Measurements from ENCODE around the gene TNS3.

TNS3 gene

GRCh38 chr7:47421456-47421855 lies 160.5 kb downstream of the TNS3 start:
- no peak overlapping the region for H3K9ac ChIP-seq (ENCODE audit: low read length)

GRCh38 chr7:47420122-47420780 lies 161.7 kb downstream of the TNS3 start:
- Histone ChIP-seq H3K18ac (ENCODE audit: low read depth in 1 of 2, low read length in 2 of 2) (no peak overlapping the region), H3K4me2 (ENCODE audit: low read length, poor library complexity, severe bottlenecking) (no peak overlapping the region), H3K9ac (ENCODE audit: low read length) (no peak overlapping the region), H2BK15ac (ENCODE audit: low read depth, poor library complexity, severe bottlenecking) (no peak overlapping the region), H3K4me1 (ENCODE audit: control insufficient read depth, insufficient read depth, low read depth, low read length) (peaks cover 20% of the 10 kb centered on the region), H3K14ac (ENCODE audit: low read length in 2 of 2) (peak overlapping the region in 1 of 2 experiments; percentile 68), H2BK12ac (ENCODE audit: low read length in 2 of 2) (no peak overlapping the region), H2AK5ac (ENCODE audit: low read length, severe bottlenecking) (no peak overlapping the region), H2BK120ac (ENCODE audit: low read depth, low read length) (no peak overlapping the region), H3K79me1 (replicated peaks; ENCODE audit: low read length, poor library complexity, severe bottlenecking) (peaks cover 29% of the 10 kb centered on the region), H2BK5ac (ENCODE audit: low read depth, low read length, poor library complexity, severe bottlenecking) (no peak overlapping the region), H4K8ac (ENCODE audit: low read length) (peak overlapping the region; percentile 80), H3K27me3 (ENCODE audit: control insufficient read depth in 1 of 2, insufficient read depth in 1 of 2, low read length in 2 of 2) (peaks cover 0 to 18% of the 10 kb centered on the region in 2 experiments), H3K4ac (ENCODE audit: low read depth in 1 of 2, low read length in 2 of 2) (peak overlapping the region in 1 of 2 experiments; percentile 28), H3K36me3 (ENCODE audit: control insufficient read depth in 1 of 2, insufficient read depth in 2 of 2, low read depth in 1 of 2, low read length in 2 of 2) (peaks cover 0 to 69% of the 10 kb centered on the region in 2 experiments), H3K9me3 (ENCODE audit: control insufficient read depth, low read length) (peaks cover 4% of the 10 kb centered on the region), H3K23ac (ENCODE audit: low read length in 2 of 2) (no peak overlapping the region), H3K4me3 (ENCODE audit: insufficient read depth in 1 of 2, low read depth in 1 of 2, low read length in 2 of 2) (no peak overlapping the region), H2AFZ (ENCODE audit: low read depth, low read length) (no peak overlapping the region), H3K27ac (ENCODE audit: low read length, poor library complexity, severe bottlenecking) (no peak overlapping the region), H4K91ac (ENCODE audit: low read length) (no peak overlapping the region)
- WGBS, result 98% methylated on average over 11 of the region's 11 CpGs
- DNase-seq, result no peak

More at GRCh38 chr7:47421456-47421855, 160.5 kb downstream of the TNS3 start:
- no peak for DNase-seq
- H3K4me2 ChIP-seq (ENCODE audit: low read length, poor library complexity, severe bottlenecking), result no peak overlapping the region
- H3K4ac ChIP-seq (ENCODE audit: low read depth in 1 of 2, low read length in 2 of 2), result no peak overlapping the region
- no peak overlapping the region for H4K91ac ChIP-seq (ENCODE audit: low read length)
- no peak overlapping the region for H3K27ac ChIP-seq (ENCODE audit: low read length, poor library complexity, severe bottlenecking)
- no peak overlapping the region for H2AFZ ChIP-seq (ENCODE audit: low read depth, low read length)
- H3K9me3 ChIP-seq (ENCODE audit: control insufficient read depth, low read length), result peaks cover 4% of the 10 kb centered on the region
- H2BK5ac ChIP-seq (ENCODE audit: low read depth, low read length, poor library complexity, severe bottlenecking), result no peak overlapping the region
- H2BK15ac ChIP-seq (ENCODE audit: low read depth, poor library complexity, severe bottlenecking), result no peak overlapping the region
- H3K18ac ChIP-seq (ENCODE audit: low read depth in 1 of 2, low read length in 2 of 2), result no peak overlapping the region
- no peak overlapping the region for H2BK120ac ChIP-seq (ENCODE audit: low read depth, low read length)
- H3K23ac ChIP-seq (ENCODE audit: low read length in 2 of 2), result no peak overlapping the region
- H3K4me1 ChIP-seq (ENCODE audit: control insufficient read depth, insufficient read depth, low read depth, low read length), result peaks cover 16% of the 10 kb centered on the region
- H2AK5ac ChIP-seq (ENCODE audit: low read length, severe bottlenecking), result no peak overlapping the region
- no peak overlapping the region for H3K14ac ChIP-seq (ENCODE audit: low read length in 2 of 2)
- WGBS, result 100% methylated on average over 4 of the region's 4 CpGs
- H4K8ac ChIP-seq (ENCODE audit: low read length), result no peak overlapping the region
- peaks cover 0 to 18% of the 10 kb centered on the region in 2 experiments for H3K27me3 ChIP-seq (ENCODE audit: control insufficient read depth in 1 of 2, insufficient read depth in 1 of 2, low read length in 2 of 2)
- H3K4me3 ChIP-seq (ENCODE audit: insufficient read depth in 1 of 2, low read depth in 1 of 2, low read length in 2 of 2), result no peak overlapping the region
- H2BK12ac ChIP-seq (ENCODE audit: low read length in 2 of 2), result no peak overlapping the region
- H3K79me1 ChIP-seq (replicated peaks; ENCODE audit: low read length, poor library complexity, severe bottlenecking), result peaks cover 22% of the 10 kb centered on the region
- H3K36me3 ChIP-seq (ENCODE audit: control insufficient read depth in 1 of 2, insufficient read depth in 2 of 2, low read depth in 1 of 2, low read length in 2 of 2), result peaks cover 0 to 59% of the 10 kb centered on the region in 2 experiments

- Histone ChIP-seq H2BK120ac (ENCODE audit: low read depth, low read length) (no peak overlapping the region), H4K91ac (ENCODE audit: low read length) (no peak overlapping the region), H3K4me1 (ENCODE audit: control insufficient read depth, insufficient read depth, low read depth, low read length) (peaks cover 21% of the 10 kb centered on the region), H4K8ac (ENCODE audit: low read length) (peak overlapping the region; percentile 35), H3K79me1 (replicated peaks; ENCODE audit: low read length, poor library complexity, severe bottlenecking) (peaks cover 30% of the 10 kb centered on the region), H2AK5ac (ENCODE audit: low read length, severe bottlenecking) (no peak overlapping the region), H2AFZ (ENCODE audit: low read depth, low read length) (no peak overlapping the region), H2BK5ac (ENCODE audit: low read depth, low read length, poor library complexity, severe bottlenecking) (no peak overlapping the region), H3K4ac (ENCODE audit: low read depth in 1 of 2, low read length in 2 of 2) (no peak overlapping the region), H3K9ac (ENCODE audit: low read length) (no peak overlapping the region), H3K27me3 (ENCODE audit: control insufficient read depth in 1 of 2, insufficient read depth in 1 of 2, low read length in 2 of 2) (peaks cover 0 to 18% of the 10 kb centered on the region in 2 experiments), H3K4me2 (ENCODE audit: low read length, poor library complexity, severe bottlenecking) (no peak overlapping the region), H3K4me3 (ENCODE audit: insufficient read depth in 1 of 2, low read depth in 1 of 2, low read length in 2 of 2) (no peak overlapping the region), H2BK15ac (ENCODE audit: low read depth, poor library complexity, severe bottlenecking) (no peak overlapping the region), H3K27ac (ENCODE audit: low read length, poor library complexity, severe bottlenecking) (no peak overlapping the region), H3K36me3 (ENCODE audit: control insufficient read depth in 1 of 2, insufficient read depth in 2 of 2, low read depth in 1 of 2, low read length in 2 of 2) (peaks cover 0 to 70% of the 10 kb centered on the region in 2 experiments), H3K18ac (ENCODE audit: low read depth in 1 of 2, low read length in 2 of 2) (no peak overlapping the region), H3K9me3 (ENCODE audit: control insufficient read depth, low read length) (peaks cover 4% of the 10 kb centered on the region), H3K14ac (ENCODE audit: low read length in 2 of 2) (no peak overlapping the region), H2BK12ac (ENCODE audit: low read length in 2 of 2) (no peak overlapping the region), H3K23ac (ENCODE audit: low read length in 2 of 2) (no peak overlapping the region)
- 100% methylated on average over 1 of the region's 1 CpG for WGBS
- no peak for DNase-seq
Observed at GRCh38 chr7:47419471-47419870, 162.4 kb downstream of the TNS3 start.

- WGBS, result 48% methylated on average over 5 of the region's 5 CpGs
- Histone ChIP-seq H4K8ac (ENCODE audit: low read length) (no peak overlapping the region), H3K27me3 (ENCODE audit: control insufficient read depth in 1 of 2, insufficient read depth in 1 of 2, low read length in 2 of 2) (peaks cover 0 to 15% of the 10 kb centered on the region in 2 experiments), H3K14ac (ENCODE audit: low read length in 2 of 2) (peak overlapping the region in 1 of 2 experiments; percentile 53), H3K27ac (ENCODE audit: low read length, poor library complexity, severe bottlenecking) (peak overlapping the region; percentile 20), H2BK12ac (ENCODE audit: low read length in 2 of 2) (peak overlapping the region in 1 of 2 experiments; percentile 49), H2BK15ac (ENCODE audit: low read depth, poor library complexity, severe bottlenecking) (no peak overlapping the region), H2BK120ac (ENCODE audit: low read depth, low read length) (no peak overlapping the region), H3K18ac (ENCODE audit: low read depth in 1 of 2, low read length in 2 of 2) (no peak overlapping the region), H4K91ac (ENCODE audit: low read length) (no peak overlapping the region), H2AFZ (ENCODE audit: low read depth, low read length) (no peak overlapping the region), H3K4me1 (ENCODE audit: control insufficient read depth, insufficient read depth, low read depth, low read length) (peaks cover 21% of the 10 kb centered on the region), H3K79me1 (replicated peaks; ENCODE audit: low read length, poor library complexity, severe bottlenecking) (peaks cover 30% of the 10 kb centered on the region), H3K9ac (ENCODE audit: low read length) (no peak overlapping the region), H3K4me2 (ENCODE audit: low read length, poor library complexity, severe bottlenecking) (no peak overlapping the region), H3K9me3 (ENCODE audit: control insufficient read depth, low read length) (peaks cover 4% of the 10 kb centered on the region), H2BK5ac (ENCODE audit: low read depth, low read length, poor library complexity, severe bottlenecking) (no peak overlapping the region), H3K4me3 (ENCODE audit: insufficient read depth in 1 of 2, low read depth in 1 of 2, low read length in 2 of 2) (no peak overlapping the region), H3K23ac (ENCODE audit: low read length in 2 of 2) (no peak overlapping the region), H2AK5ac (ENCODE audit: low read length, severe bottlenecking) (no peak overlapping the region), H3K4ac (ENCODE audit: low read depth in 1 of 2, low read length in 2 of 2) (no peak overlapping the region), H3K36me3 (ENCODE audit: control insufficient read depth in 1 of 2, insufficient read depth in 2 of 2, low read depth in 1 of 2, low read length in 2 of 2) (peaks cover 0 to 71% of the 10 kb centered on the region in 2 experiments)
- DNase-seq, result peak; percentile 95
Observed at GRCh38 chr7:47418601-47419309, 163.2 kb downstream of the TNS3 start.

Measured in mesenchymal stem cell (in vitro differentiated cells and primary cell).